ENCODE results near the gene PLPP4. TPM values are rescaled to one million over a fixed set of nuclear protein-coding genes. Genes with fewer than 3 reads are reported as not detected.

Gene PLPP4
- total RNA-seq, 1 donor from 2014 or later, result not detected

- Histone ChIP-seq H3K79me2 (ENCODE audit: low read depth) (no peaks in the 10 kb centered on the region), H3K27me3 (no peaks in the 10 kb centered on the region), H3F3A (ENCODE audit: low read depth) (no peaks in the 10 kb centered on the region), H3K4me2 (no peak overlapping the region), H3K9ac (no peak overlapping the region), H3K4me1 (no peaks in the 10 kb centered on the region), H4K20me1 (ENCODE audit: low read depth) (no peaks in the 10 kb centered on the region), H3K27ac (no peak overlapping the region), H3K9me3 (ENCODE audit: low read depth) (peaks cover 10% of the 10 kb centered on the region), H3K4me3 (no peak overlapping the region), H2AFZ (replicated peaks) (no peak overlapping the region), H3K36me3 (no peaks in the 10 kb centered on the region)
- H3K27me3 Mint-ChIP-seq (ENCODE audit: insufficient read depth, low read depth), result peaks cover 2% of the 10 kb centered on the region
- H3K27ac Mint-ChIP-seq, result no peak overlapping the region
- H3K9me3 Mint-ChIP-seq, result no peaks in the 10 kb centered on the region
- no peaks in the 10 kb centered on the region for H3K36me3 Mint-ChIP-seq
- no peak for DNase-seq (ENCODE audit: low spot score)
- TF ChIP-seq CTCF (IDR thresholded peaks at IDR 0.05) (no peak), EZH2phosphoT487 (IDR thresholded peaks at IDR 0.05) (no peak), EZH2 (IDR thresholded peaks at IDR 0.05) (no peak)
- H3K4me3 Mint-ChIP-seq, result no peak overlapping the region
- H3K4me1 Mint-ChIP-seq, result no peaks in the 10 kb centered on the region
Observed at GRCh38 chr10:120474956-120475355, 17.9 kb downstream of the PLPP4 start.

- H3K9ac ChIP-seq, result no peak overlapping the region
- H3K27ac Mint-ChIP-seq, result no peak overlapping the region
- no peaks in the 10 kb centered on the region for H3F3A ChIP-seq (ENCODE audit: low read depth)
- peaks cover 2% of the 10 kb centered on the region for H3K27me3 Mint-ChIP-seq (ENCODE audit: insufficient read depth, low read depth)
- DNase-seq (ENCODE audit: low spot score), result no peak
- H3K4me3 Mint-ChIP-seq, result no peak overlapping the region
- H4K20me1 ChIP-seq (ENCODE audit: low read depth), result no peaks in the 10 kb centered on the region
- no peaks in the 10 kb centered on the region for H3K4me1 Mint-ChIP-seq
- no peak overlapping the region for H3K27ac ChIP-seq
- H3K36me3 Mint-ChIP-seq, result no peaks in the 10 kb centered on the region
- TF ChIP-seq CTCF (IDR thresholded peaks at IDR 0.05) (no peak), EZH2phosphoT487 (IDR thresholded peaks at IDR 0.05) (no peak), EZH2 (IDR thresholded peaks at IDR 0.05) (no peak)
- H3K4me3 ChIP-seq, result no peak overlapping the region
- no peaks in the 10 kb centered on the region for H3K9me3 Mint-ChIP-seq
- H2AFZ ChIP-seq (replicated peaks), result no peak overlapping the region
- no peaks in the 10 kb centered on the region for H3K4me1 ChIP-seq
- no peaks in the 10 kb centered on the region for H3K36me3 ChIP-seq
- H3K9me3 ChIP-seq (ENCODE audit: low read depth), result peaks cover 10% of the 10 kb centered on the region
- H3K79me2 ChIP-seq (ENCODE audit: low read depth), result no peaks in the 10 kb centered on the region
- H3K4me2 ChIP-seq, result no peak overlapping the region
- no peaks in the 10 kb centered on the region for H3K27me3 ChIP-seq
Observed at GRCh38 chr10:120475844-120476791, 19.1 kb downstream of the PLPP4 start.

- no peaks in the 10 kb centered on the region for H3K4me1 ChIP-seq
- Mint-ChIP-seq H3K36me3 (no peaks in the 10 kb centered on the region), H3K4me1 (no peaks in the 10 kb centered on the region), H3K27me3 (ENCODE audit: insufficient read depth, low read depth) (peaks cover 2% of the 10 kb centered on the region), H3K9me3 (peaks cover 5% of the 10 kb centered on the region), H3K4me3 (no peak overlapping the region), H3K27ac (no peak overlapping the region)
- H2AFZ ChIP-seq (replicated peaks), result no peak overlapping the region
- no peak for DNase-seq (ENCODE audit: low spot score)
- H3K27me3 ChIP-seq, result no peaks in the 10 kb centered on the region
- no peak overlapping the region for H3K4me2 ChIP-seq
- H3K79me2 ChIP-seq (ENCODE audit: low read depth), result no peaks in the 10 kb centered on the region
- no peak overlapping the region for H3K9ac ChIP-seq
- peaks cover 2% of the 10 kb centered on the region for H3K9me3 ChIP-seq (ENCODE audit: low read depth)
- H3K36me3 ChIP-seq, result no peaks in the 10 kb centered on the region
- H3K4me3 ChIP-seq, result no peak overlapping the region
- H3F3A ChIP-seq (ENCODE audit: low read depth), result no peaks in the 10 kb centered on the region
- no peak overlapping the region for H3K27ac ChIP-seq
- no peak for TF ChIP-seq CTCF (IDR thresholded peaks at IDR 0.05)
- TF ChIP-seq EZH2phosphoT487 (IDR thresholded peaks at IDR 0.05), result no peak
- TF ChIP-seq EZH2 (IDR thresholded peaks at IDR 0.05), result no peak
- H4K20me1 ChIP-seq (ENCODE audit: low read depth), result no peaks in the 10 kb centered on the region
Observed at GRCh38 chr10:120477021-120477742, 20.2 kb downstream of the PLPP4 start.
